Measurements from ENCODE around the gene ELAPOR2. TPM values are rescaled to one million over a fixed set of nuclear protein-coding genes. Genes with fewer than 3 reads are reported as not detected.

Gene ELAPOR2
- polyA plus RNA-seq, 1 of the 3 experiments (the other 2 are of a cell fraction): 8.8 TPM

DNA sequence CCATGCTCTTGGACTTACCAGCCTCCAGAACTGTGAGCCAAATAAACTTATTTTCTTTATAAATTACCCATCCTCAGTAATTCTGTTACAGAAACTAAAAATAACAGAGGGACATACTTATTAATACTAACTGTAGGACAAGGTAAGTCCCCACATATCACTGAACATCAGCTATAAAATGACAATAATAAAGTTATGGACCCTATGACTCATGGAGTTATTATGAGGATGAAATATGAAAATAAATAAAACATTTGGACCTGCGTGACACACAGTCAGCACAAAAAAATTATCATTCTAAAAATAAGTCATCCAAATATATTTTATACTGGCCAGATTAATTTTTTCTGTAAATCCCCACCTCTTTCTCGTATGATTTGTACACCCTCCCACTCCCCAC, 34.9 kb upstream of the ELAPOR2 start:
- DNase-seq: no peak
- H3K79me2 ChIP-seq (ENCODE audit: insufficient read depth): no peaks in the 10 kb centered on the region; the same call in 1 of the 2 replicates
- ChIA-PET CTCF (interaction anchor here (1.1 kb wide), 1 partner anchor 189 kb away, joined by 3 read pairs; no protein-coding TSS in a partner anchor), POLR2A (no interaction called here)
- H3K27ac ChIP-seq (ENCODE audit: low read depth in 2 of 2, low read length in 1 of 2): no peak overlapping the region
- H3K9me3 ChIP-seq: no peaks in the 10 kb centered on the region
- no peak overlapping the region for H2AFZ ChIP-seq (ENCODE audit: low read depth)
- H3K36me3 ChIP-seq (replicated peaks in 1 of 2; ENCODE audit: control insufficient read depth in 1 of 2, insufficient read depth in 2 of 2, low read length in 1 of 2): no peaks in the 10 kb centered on the region
- no peaks in the 10 kb centered on the region for H3K9me2 ChIP-seq
- H3K4me3 ChIP-seq (ENCODE audit: low read depth in 2 of 2, low read length in 1 of 2): no peak overlapping the region
- H4K20me1 ChIP-seq (ENCODE audit: insufficient read depth): no peaks in the 10 kb centered on the region
- H3K27me3 ChIP-seq (ENCODE audit: insufficient read depth): no peaks in the 10 kb centered on the region
- H3F3A ChIP-seq (replicated peaks; ENCODE audit: insufficient read depth): no peaks in the 10 kb centered on the region
- TF ChIP-seq, protein P1, sequence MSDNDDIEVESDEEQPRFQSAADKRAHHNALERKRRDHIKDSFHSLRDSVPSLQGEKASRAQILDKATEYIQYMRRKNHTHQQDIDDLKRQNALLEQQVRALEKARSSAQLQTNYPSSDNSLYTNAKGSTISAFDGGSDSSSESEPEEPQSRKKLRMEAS (IDR thresholded peaks at IDR 0.05; ENCODE audit: low read depth): no peak
- no peak for TF ChIP-seq SMC3 (IDR thresholded peaks at IDR 0.05; ENCODE audit: low read depth, low read length)
- H3K4me2 ChIP-seq: no peak overlapping the region
- no peaks in the 10 kb centered on the region; a peak in 1 of 4 replicates for H3K4me1 ChIP-seq (ENCODE audit: control insufficient read depth in 1 of 2, insufficient read depth in 2 of 2, low read depth in 1 of 2, low read length in 1 of 2)
- WGBS (ENCODE audit: low lambda C conversion rate): 20% methylated on average over 2 of the region's 2 CpGs
- no peak overlapping the region for H3K9ac ChIP-seq

DNA sequence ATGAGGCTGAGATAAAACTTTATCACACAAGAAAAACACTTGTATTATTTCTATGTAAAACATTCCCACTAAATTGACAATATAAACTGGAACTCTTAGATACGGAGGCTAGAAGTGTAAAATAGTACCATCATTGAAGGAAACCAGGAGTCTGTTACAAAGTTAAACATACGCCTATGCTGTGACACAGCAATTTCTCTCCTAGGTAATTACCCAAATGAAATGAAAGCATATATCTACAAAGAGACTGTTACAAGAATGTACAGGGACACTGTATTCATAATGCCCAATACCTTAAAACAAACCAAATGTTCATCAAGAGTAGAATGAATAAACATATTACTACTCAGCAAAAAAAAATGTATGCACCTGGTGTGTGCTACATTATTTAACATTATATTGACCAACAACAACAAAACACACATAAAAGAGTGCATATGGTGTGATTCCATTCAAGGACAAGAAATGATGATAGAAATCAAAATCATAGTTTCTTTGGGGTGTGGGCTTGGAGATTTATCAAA, 33.2 kb upstream of the ELAPOR2 start:
- no peaks in the 10 kb centered on the region for H3K36me3 ChIP-seq (replicated peaks in 1 of 2; ENCODE audit: control insufficient read depth in 1 of 2, insufficient read depth in 2 of 2, low read length in 1 of 2)
- no peaks in the 10 kb centered on the region for H3K9me2 ChIP-seq
- H2AFZ ChIP-seq (ENCODE audit: low read depth): no peak overlapping the region
- no peaks in the 10 kb centered on the region for H3F3A ChIP-seq (replicated peaks; ENCODE audit: insufficient read depth)
- no peak overlapping the region for H3K4me3 ChIP-seq (ENCODE audit: low read depth in 2 of 2, low read length in 1 of 2)
- H3K27ac ChIP-seq (ENCODE audit: low read depth in 2 of 2, low read length in 1 of 2): no peak overlapping the region
- DNase-seq: no peak
- H3K9ac ChIP-seq: no peak overlapping the region
- no peaks in the 10 kb centered on the region; a peak in 1 of 4 replicates for H3K4me1 ChIP-seq (ENCODE audit: control insufficient read depth in 1 of 2, insufficient read depth in 2 of 2, low read depth in 1 of 2, low read length in 1 of 2)
- ChIA-PET CTCF (interaction anchor here (1.1 to 1.3 kb wide), 2 partner anchors 54 to 56 kb away, joined by 3 to 5 read pairs; no protein-coding TSS in a partner anchor), POLR2A (no interaction called here)
- H4K20me1 ChIP-seq (ENCODE audit: insufficient read depth): no peaks in the 10 kb centered on the region
- no peaks in the 10 kb centered on the region for H3K27me3 ChIP-seq (ENCODE audit: insufficient read depth)
- no peak overlapping the region for H3K4me2 ChIP-seq
- no peak for TF ChIP-seq MEF2A (IDR thresholded peaks at IDR 0.05; ENCODE audit: borderline replicate concordance, low read depth)
- no peak for TF ChIP-seq NRF1 (IDR thresholded peaks at IDR 0.05; ENCODE audit: low read depth, low read length)
- no peak for TF ChIP-seq POLR2AphosphoS5 (IDR thresholded peaks at IDR 0.05; ENCODE audit: low read depth, low read length)
- no peak for TF ChIP-seq RFX5 (IDR thresholded peaks at IDR 0.05; ENCODE audit: low read length)
- no peak for TF ChIP-seq GABPA (IDR thresholded peaks at IDR 0.05; ENCODE audit: low read depth)
- H3K9me3 ChIP-seq: no peaks in the 10 kb centered on the region
- WGBS (ENCODE audit: low lambda C conversion rate): 63% methylated on average over 2 of the region's 2 CpGs
- no peaks in the 10 kb centered on the region for H3K79me2 ChIP-seq (ENCODE audit: insufficient read depth)

DNA sequence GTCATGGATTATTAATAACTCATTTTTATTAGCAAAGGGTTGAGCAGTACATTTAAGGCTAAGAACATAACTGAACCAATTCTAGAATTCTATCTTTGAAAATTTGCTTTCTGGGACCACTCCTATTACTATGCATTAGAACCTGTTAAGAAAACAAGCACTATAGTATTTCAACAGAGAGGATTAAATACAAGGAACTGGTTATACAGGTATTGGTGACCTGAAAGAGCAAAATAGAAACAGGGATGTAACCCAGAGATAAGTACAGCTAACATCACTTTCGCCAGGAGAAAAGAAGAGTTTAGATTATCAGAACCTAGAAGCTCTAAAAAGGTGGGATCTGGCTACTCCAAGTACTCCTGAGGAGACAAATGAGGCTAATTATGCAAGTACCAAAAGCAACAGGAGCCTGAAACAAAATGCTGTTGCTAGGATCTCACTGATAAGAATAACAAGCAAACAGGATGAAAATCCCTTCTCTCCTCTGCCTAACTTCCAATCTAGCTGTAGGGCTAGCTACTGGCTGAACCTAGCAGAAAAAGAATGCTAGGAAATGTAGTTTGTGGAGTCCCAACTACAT, 32.1 kb upstream of the ELAPOR2 start:
- H4K20me1 ChIP-seq (ENCODE audit: insufficient read depth): no peaks in the 10 kb centered on the region
- H3K9me2 ChIP-seq: no peaks in the 10 kb centered on the region
- H3K4me2 ChIP-seq: no peak overlapping the region
- no peaks in the 10 kb centered on the region; a peak in 1 of 4 replicates for H3K4me1 ChIP-seq (ENCODE audit: control insufficient read depth in 1 of 2, insufficient read depth in 2 of 2, low read depth in 1 of 2, low read length in 1 of 2)
- no peak overlapping the region for H2AFZ ChIP-seq (ENCODE audit: low read depth)
- no peak overlapping the region for H3K9ac ChIP-seq
- H3F3A ChIP-seq (replicated peaks; ENCODE audit: insufficient read depth): no peaks in the 10 kb centered on the region
- ChIA-PET POLR2A (no interaction called here), CTCF (interaction anchor here (1.0 to 1.3 kb wide), 3 partner anchors 15 to 57 kb away, joined by 3 to 5 read pairs (median 3); no protein-coding TSS in a partner anchor)
- H3K79me2 ChIP-seq (ENCODE audit: insufficient read depth): no peaks in the 10 kb centered on the region
- no peak for DNase-seq
- no peak overlapping the region for H3K4me3 ChIP-seq (ENCODE audit: low read depth in 2 of 2, low read length in 1 of 2)
- H3K27me3 ChIP-seq (ENCODE audit: insufficient read depth): no peaks in the 10 kb centered on the region
- H3K9me3 ChIP-seq: no peaks in the 10 kb centered on the region
- 24% methylated on average over 1 of the region's 1 CpG for WGBS (ENCODE audit: low lambda C conversion rate)
- H3K27ac ChIP-seq (ENCODE audit: low read depth in 2 of 2, low read length in 1 of 2): no peak overlapping the region
- H3K36me3 ChIP-seq (replicated peaks in 1 of 2; ENCODE audit: control insufficient read depth in 1 of 2, insufficient read depth in 2 of 2, low read length in 1 of 2): no peaks in the 10 kb centered on the region
- TF ChIP-seq, protein P2, sequence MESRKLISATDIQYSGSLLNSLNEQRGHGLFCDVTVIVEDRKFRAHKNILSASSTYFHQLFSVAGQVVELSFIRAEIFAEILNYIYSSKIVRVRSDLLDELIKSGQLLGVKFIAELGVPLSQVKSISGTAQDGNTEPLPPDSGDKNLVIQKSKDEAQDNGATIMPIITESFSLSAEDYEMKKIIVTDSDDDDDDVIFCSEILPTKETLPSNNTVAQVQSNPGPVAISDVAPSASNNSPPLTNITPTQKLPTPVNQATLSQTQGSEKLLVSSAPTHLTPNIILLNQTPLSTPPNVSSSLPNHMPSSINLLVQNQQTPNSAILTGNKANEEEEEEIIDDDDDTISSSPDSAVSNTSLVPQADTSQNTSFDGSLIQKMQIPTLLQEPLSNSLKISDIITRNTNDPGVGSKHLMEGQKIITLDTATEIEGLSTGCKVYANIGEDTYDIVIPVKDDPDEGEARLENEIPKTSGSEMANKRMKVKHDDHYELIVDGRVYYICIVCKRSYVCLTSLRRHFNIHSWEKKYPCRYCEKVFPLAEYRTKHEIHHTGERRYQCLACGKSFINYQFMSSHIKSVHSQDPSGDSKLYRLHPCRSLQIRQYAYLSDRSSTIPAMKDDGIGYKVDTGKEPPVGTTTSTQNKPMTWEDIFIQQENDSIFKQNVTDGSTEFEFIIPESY (IDR thresholded peaks at IDR 0.05; ENCODE audit: borderline replicate concordance, low read depth): no peak
- TF ChIP-seq RCOR1 (IDR thresholded peaks at IDR 0.05; ENCODE audit: low read length) (no peak), TAF1 (IDR thresholded peaks at IDR 0.05; ENCODE audit: borderline replicate concordance, low read depth, low read length) (no peak), NRF1 (IDR thresholded peaks at IDR 0.05; ENCODE audit: low read depth, low read length) (no peak), FOXM1 (IDR thresholded peaks at IDR 0.05; ENCODE audit: low read depth) (no peak), RFX5 (IDR thresholded peaks at IDR 0.05; ENCODE audit: low read length) (no peak), RAD21 (IDR thresholded peaks at IDR 0.05; ENCODE audit: low read length) (no peak), EZH2phosphoT487 (IDR thresholded peaks at IDR 0.05; ENCODE audit: borderline replicate concordance, low read depth) (no peak), SIN3A (IDR thresholded peaks at IDR 0.05; ENCODE audit: borderline replicate concordance, low read depth, low read length) (no peak)
- TF ChIP-seq, protein P3, sequence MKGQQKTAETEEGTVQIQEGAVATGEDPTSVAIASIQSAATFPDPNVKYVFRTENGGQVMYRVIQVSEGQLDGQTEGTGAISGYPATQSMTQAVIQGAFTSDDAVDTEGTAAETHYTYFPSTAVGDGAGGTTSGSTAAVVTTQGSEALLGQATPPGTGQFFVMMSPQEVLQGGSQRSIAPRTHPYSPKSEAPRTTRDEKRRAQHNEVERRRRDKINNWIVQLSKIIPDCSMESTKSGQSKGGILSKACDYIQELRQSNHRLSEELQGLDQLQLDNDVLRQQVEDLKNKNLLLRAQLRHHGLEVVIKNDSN (IDR thresholded peaks at IDR 0.05; ENCODE audit: borderline replicate concordance, low read depth): no peak
- TF ChIP-seq, protein P1 (IDR thresholded peaks at IDR 0.05; ENCODE audit: low read depth): no peak
- TF ChIP-seq, protein P4, sequence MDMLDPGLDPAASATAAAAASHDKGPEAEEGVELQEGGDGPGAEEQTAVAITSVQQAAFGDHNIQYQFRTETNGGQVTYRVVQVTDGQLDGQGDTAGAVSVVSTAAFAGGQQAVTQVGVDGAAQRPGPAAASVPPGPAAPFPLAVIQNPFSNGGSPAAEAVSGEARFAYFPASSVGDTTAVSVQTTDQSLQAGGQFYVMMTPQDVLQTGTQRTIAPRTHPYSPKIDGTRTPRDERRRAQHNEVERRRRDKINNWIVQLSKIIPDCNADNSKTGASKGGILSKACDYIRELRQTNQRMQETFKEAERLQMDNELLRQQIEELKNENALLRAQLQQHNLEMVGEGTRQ (IDR thresholded peaks at IDR 0.05; ENCODE audit: borderline replicate concordance, low read depth, low read length): no peak

Measured in SK-N-SH (cell line).